Body of pancreas (tissue), 4 donors: ENCODE results near the gene VKORC1L1. TPM values are rescaled to one million over a fixed set of nuclear protein-coding genes. Genes with fewer than 3 reads are reported as not detected.

Experiments used
- ATAC-seq: fragments of 150-250 bp; one replicate; pipeline ENCODE4 v1.9.1; 2016
- DNase-seq, 4 donors: peaks; one replicate each; pipeline ENCODE4 v3.0.0-alpha.2; 2019
- H3K27ac ChIP-seq, 4 donors: fragments of 200-600 bp; sonication (generic); 1 replicate in 3 of 4; 2 replicates in 1 of 4; pipeline versions ENCODE4 v1.5.1 to v1.6.1; 2016 to 2019; ENCODE audit warnings: mild to moderate bottlenecking in 1 of 4, mixed read lengths in 1 of 4, moderate library complexity in 1 of 4
- H3K27me3 ChIP-seq, 2 donors: fragments of 200-600 bp; sonication (generic); one replicate each; pipeline ENCODE4 v1.6.0; 2016; ENCODE audit warnings: mild to moderate bottlenecking in 1 of 2
- H3K36me3 ChIP-seq, 2 donors: fragments of 200-600 bp; sonication (generic); replicated peaks in 1 of 2; 2 replicates each; pipeline ENCODE4 v1.5.1; 2016; ENCODE audit warnings: low read depth in 2 of 2; ENCODE audit not compliant: insufficient read depth in 1 of 2
- H3K4me1 ChIP-seq: fragments of 200-600 bp; sonication (generic); one replicate; pipeline ENCODE4 v1.6.0; 2016
- H3K4me3 ChIP-seq, 2 donors: fragments of 200-600 bp; sonication (generic); 1 replicate in 1 of 2; 2 replicates in 1 of 2; pipeline ENCODE4 v1.5.1; 2016 to 2019
- H3K9me3 ChIP-seq, 3 donors: fragments of 200-600 bp; sonication (generic); 1 replicate in 2 of 3; 2 replicates in 1 of 3; pipeline ENCODE4 v1.5.1; 2016
- POLR2A ChIP-seq, 3 donors: fragments of 450-650 bp; IDR thresholded peaks; one replicate each; pipeline ENCODE4 v1.6.1; 2016; ENCODE audit warnings: antibody characterized with exemption in 3 of 3, mild to moderate bottlenecking in 2 of 3
- WGBS, 2 donors: methylation state at CpG; one replicate each; pipeline ENCODE4 v1.1.5; 2017; 5-methylcytosine and 5-hydroxymethylcytosine counted together
- intact Hi-C: fragments of 100-400 bp; cut with DNase I; formaldehyde crosslinking; loops from one replicate; pipeline ENCODE4 v1.15.1; 2023
- total RNA-seq, 2 donors: library from RNA; depleted of rRNA; stranded (reverse); fragments of >200 nt; gene quantifications; one replicate each; pipeline ENCODE4 v1.1.0, GENCODE V29; 2016
- TF ChIP-seq, protein P1 (sequence below), 7 experiments: fragments of 450-650 bp in 4 of 7; fragments of 200-600 bp in 3 of 7; sonication (generic) in 3 of 7; IDR thresholded peaks; one replicate each; pipeline ENCODE4 v1.5.1; 2016 to 2019; ENCODE audit warnings: antibody characterized with exemption in 7 of 7

VKORC1L1 gene
- total RNA-seq, 2 donors from 2014 or later: 9.9 to 18.8 TPM

DNA sequence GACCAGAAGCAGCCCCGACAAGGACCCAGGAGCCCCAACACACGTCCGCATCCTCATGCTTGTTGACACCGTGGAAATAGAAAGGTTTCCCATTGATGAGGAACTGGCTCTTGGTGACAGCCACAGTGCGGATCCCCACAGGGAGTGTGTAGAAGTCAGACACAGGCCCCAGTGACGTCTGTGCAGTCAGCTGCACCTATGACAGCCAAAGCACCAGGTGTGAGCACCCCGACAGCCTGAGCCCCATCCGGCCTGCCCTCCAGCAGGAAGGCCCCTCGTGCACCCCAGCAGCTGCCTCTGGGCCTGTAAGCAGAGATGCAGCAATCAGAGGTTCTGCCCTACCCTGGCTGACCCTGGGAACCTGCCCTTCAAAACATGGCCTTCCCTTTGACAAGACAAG lies 102.0 kb downstream of the VKORC1L1 start:
- no peak for ATAC-seq
- Histone ChIP-seq H3K27me3 (no peaks in the 10 kb centered on the region), H3K4me1 (no peaks in the 10 kb centered on the region), H3K36me3 (peaks cover 0 to 13% of the 10 kb centered on the region in 2 donors), H3K27ac (no peak overlapping the region), H3K9me3 (no peaks in the 10 kb centered on the region), H3K4me3 (no peak overlapping the region)
- 80 to 93% methylated on average over 2 to 9 of the region's 9 CpGs for WGBS, 2 donors
- TF ChIP-seq, protein P1, sequence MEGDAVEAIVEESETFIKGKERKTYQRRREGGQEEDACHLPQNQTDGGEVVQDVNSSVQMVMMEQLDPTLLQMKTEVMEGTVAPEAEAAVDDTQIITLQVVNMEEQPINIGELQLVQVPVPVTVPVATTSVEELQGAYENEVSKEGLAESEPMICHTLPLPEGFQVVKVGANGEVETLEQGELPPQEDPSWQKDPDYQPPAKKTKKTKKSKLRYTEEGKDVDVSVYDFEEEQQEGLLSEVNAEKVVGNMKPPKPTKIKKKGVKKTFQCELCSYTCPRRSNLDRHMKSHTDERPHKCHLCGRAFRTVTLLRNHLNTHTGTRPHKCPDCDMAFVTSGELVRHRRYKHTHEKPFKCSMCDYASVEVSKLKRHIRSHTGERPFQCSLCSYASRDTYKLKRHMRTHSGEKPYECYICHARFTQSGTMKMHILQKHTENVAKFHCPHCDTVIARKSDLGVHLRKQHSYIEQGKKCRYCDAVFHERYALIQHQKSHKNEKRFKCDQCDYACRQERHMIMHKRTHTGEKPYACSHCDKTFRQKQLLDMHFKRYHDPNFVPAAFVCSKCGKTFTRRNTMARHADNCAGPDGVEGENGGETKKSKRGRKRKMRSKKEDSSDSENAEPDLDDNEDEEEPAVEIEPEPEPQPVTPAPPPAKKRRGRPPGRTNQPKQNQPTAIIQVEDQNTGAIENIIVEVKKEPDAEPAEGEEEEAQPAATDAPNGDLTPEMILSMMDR (IDR thresholded peaks at IDR 0.05): no peak
- TF ChIP-seq POLR2A (IDR thresholded peaks at IDR 0.05): no peak
- DNase-seq: no peak
- intact Hi-C loops: no loop called here

DNA sequence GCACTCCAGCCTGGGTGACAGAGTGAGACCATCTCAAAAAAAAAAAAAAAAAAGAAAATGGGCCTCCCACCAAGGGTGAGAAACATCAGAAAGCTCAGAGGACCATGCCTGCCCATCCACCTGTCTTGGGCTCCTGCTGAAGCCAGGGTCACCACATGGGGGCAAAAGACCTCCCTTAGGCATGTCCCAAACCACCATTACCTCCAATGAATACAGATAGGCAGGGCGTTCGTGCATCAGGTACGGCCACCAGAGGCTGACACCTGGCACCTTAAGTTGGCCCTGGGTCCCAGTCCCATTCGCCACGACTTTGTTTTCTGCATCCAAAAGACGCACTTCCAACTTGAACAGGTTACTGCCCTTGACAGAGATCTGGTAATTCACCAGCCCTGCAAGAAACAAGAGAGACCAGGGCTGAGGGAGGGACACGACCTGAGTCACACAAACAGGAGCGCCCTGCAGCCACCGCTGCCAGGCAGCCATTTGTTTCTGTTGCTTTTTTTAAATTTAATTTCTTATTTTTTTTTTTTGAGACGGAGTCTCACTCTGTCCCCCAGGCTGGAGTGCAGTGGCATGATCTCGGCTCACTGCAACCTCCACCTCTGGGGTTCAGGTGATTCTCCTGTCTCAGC lies 103.1 kb downstream of the VKORC1L1 start:
- intact Hi-C loops: no loop called here
- no peaks in the 10 kb centered on the region for H3K27me3 ChIP-seq
- H3K4me1 ChIP-seq: peaks cover 8% of the 10 kb centered on the region
- H3K9me3 ChIP-seq: no peaks in the 10 kb centered on the region
- no peak overlapping the region for H3K4me3 ChIP-seq
- DNase-seq (no peak), ATAC-seq (no peak)
- TF ChIP-seq, protein P1 (IDR thresholded peaks at IDR 0.05): no peak
- no peak for TF ChIP-seq POLR2A (IDR thresholded peaks at IDR 0.05)
- no peak overlapping the region for H3K27ac ChIP-seq
- WGBS, 2 donors: 96 to 98% methylated on average over 11 of the region's 11 CpGs
- H3K36me3 ChIP-seq: peaks cover 0 to 9% of the 10 kb centered on the region in 2 donors

DNA sequence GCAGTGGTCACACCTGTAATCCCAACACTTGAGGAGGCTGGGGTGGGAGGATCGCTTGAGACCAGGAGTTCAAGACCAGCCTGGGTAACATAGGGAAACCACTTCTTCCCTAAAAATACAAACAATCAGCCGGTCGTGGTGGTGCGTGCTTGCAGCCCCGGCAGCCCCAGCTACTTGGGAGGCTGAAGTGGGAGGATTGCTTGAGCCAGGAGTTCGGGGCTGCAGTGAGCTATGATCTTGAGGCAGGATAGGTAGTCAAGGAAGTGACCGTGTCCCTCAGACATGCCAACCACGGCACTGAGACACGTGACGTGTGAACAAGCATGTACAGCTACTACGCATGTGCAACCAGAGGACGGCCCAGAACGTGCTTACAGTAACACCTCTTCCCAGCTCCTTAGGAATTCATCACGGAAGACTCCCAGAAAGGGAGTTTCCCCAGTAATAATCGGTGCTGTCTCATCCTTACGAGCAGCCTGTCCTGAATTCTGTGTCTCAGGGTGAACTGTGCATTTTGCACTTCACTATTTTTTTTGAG lies 103.9 kb downstream of the VKORC1L1 start:
- no peak for DNase-seq
- Histone ChIP-seq H3K36me3 (peaks cover 0 to 9% of the 10 kb centered on the region in 2 donors), H3K4me1 (peaks cover 13% of the 10 kb centered on the region), H3K9me3 (no peaks in the 10 kb centered on the region), H3K27ac (no peak overlapping the region), H3K27me3 (no peaks in the 10 kb centered on the region), H3K4me3 (no peak overlapping the region)
- TF ChIP-seq, protein P1 (IDR thresholded peaks at IDR 0.05): no peak
- no peak for TF ChIP-seq POLR2A (IDR thresholded peaks at IDR 0.05)
- WGBS, 2 donors: 97 to 98% methylated on average over 16 of the region's 16 CpGs
- ATAC-seq: no peak
- intact Hi-C loops: no loop called here

DNA sequence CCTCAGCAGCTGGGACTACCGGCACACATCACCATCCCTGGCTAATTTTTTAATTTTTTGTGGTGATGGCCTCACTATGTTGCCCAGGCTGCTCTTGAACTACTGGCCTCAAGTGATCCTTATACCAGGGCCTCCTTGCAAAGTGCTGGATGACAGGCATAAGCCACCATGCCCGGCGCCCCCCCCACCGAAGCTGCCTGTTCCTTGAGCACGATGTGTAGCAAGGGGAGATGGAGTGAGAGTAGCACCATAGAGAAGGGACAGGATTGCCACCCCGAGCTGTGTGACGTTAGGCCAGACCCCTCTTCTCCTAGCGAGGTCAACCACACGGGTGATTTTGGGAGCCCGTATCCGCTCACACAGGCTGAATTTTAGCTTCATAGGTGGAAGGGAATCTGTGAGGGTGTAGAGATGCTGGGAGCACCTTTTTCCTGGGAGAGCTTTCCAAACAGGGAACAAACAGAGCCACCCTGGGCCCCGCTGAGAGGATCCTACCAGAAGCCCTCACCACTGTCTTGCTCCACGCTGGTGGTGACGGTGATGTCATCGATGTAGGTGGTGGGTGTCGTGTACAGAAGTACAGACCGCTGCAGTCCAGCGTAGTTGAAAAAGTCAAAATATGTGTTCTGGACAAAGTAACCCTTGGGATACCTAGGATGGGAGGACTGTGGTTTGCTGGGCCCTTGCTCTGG lies 106.2 kb downstream of the VKORC1L1 start:
- TF ChIP-seq, protein P1 (IDR thresholded peaks at IDR 0.05): no peak
- no peak for TF ChIP-seq POLR2A (IDR thresholded peaks at IDR 0.05)
- Histone ChIP-seq H3K27me3 (no peaks in the 10 kb centered on the region), H3K9me3 (no peaks in the 10 kb centered on the region), H3K27ac (no peak overlapping the region), H3K4me3 (no peak overlapping the region), H3K4me1 (peaks cover 16% of the 10 kb centered on the region), H3K36me3 (peaks cover 0 to 4% of the 10 kb centered on the region in 2 donors)
- intact Hi-C loops: no loop called here
- 93 to 95% methylated on average over 17 to 18 of the region's 18 CpGs for WGBS, 2 donors
- ATAC-seq (no peak), DNase-seq (no peak)
